HG03565 (cell line): ENCODE results near the gene VNN1.
"Not testable (repeated sequence)": the region's sequence is repeated elsewhere in the genome, so short reads cannot be mapped to it uniquely, and the experiment has no call there.

Experiments used
- ATAC-seq: cut with Tn5 transposase; IDR thresholded peaks from one replicate; pipeline ENCODE4 v1.9.1; 2021; ENCODE audit warnings: mild to moderate bottlenecking, moderate library complexity; ENCODE audit not compliant: unreplicated experiment

VNN1 gene

GRCh38 chr6:132675002-132675401 lies 38.9 kb downstream of the VNN1 start:
- ATAC-seq, result no peak

GRCh38 chr6:132673376-132674094 lies 40.3 kb downstream of the VNN1 start:
- no peak for ATAC-seq

DNA sequence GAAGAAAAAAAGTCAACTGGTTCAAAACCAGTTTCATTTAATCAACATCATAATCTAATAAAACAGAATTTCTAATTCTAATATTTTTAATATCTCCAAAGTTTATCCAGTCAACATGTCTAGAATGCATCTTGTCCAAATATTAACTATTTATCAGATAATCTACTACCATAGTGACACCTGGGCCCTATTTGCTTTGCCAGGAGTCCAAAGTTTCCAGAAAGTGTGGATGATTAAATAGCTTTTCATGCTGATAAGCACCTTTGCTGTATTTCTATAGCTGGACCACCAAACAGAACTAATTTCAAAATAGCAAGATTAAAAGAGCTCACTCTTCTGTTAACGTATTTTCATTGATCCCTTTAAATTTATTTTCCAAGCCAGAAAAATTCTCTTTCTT lies 42.6 kb downstream of the VNN1 start:
- ATAC-seq, result no peak

- no peak for ATAC-seq
Measured at GRCh38 chr6:132669690-132670291, 44.1 kb downstream of the VNN1 start.

DNA sequence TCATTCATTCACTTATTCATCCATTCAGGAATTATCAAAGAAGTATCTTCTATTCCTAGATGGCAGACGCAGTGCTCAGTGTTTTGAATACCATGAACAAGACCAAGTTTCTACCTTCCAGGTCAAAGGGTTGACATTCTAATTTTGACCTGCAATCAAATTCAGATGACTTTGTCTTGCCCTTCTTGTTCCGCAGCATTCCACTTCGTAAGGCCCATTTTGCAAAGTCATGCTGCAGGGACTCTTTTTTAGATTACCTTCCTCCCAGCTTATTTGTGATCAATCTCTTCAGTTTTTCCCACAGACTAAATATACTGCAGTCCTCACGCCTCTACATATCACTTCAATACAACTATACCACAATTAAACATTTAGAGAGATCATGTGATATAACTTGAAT lies 47.7 kb downstream of the VNN1 start:
- no peak for ATAC-seq

GRCh38 chr6:132664309-132665034 lies 49.4 kb downstream of the VNN1 start:
- no peak for ATAC-seq

DNA sequence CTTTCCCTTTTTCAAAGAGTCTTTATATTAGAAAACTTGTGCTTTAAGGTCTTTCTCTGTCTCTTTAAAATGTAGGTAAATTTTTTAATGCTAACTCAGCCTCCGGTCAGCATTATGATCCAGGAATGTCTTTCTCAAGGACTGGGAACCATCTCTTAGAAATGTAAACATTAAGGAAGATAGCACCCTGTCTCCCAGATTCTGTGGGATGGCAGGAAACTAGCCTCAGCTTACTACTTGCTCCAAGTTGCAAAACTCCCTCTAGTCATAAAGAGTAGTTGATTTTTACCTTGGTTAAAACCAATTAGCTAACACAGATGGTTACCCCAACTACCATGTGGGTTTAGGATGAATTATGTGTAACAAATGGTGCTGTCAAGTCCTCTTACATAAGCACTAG lies 50.2 kb downstream of the VNN1 start:
- ATAC-seq, result no peak

- ATAC-seq, result no peak
Measured at GRCh38 chr6:132661906-132662305, 51.9 kb downstream of the VNN1 start.

DNA sequence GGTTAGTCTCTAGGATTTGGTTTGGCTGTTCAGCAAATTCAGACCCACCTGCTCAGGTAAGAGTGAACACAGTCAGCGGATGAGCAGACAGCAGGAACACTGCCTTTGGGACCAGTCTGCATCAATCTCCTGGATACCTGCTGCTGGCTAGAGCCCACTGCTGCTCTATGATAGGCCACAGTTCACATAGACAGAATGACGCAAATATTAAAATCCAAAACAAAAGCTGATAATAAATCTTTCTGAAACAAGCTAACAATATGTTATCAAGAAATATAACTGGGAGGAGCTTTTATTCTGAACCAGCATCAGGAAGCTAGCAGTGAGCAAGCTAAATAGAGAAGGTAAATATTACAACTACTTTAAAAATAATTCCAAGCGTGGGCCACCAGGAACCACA lies 54.8 kb downstream of the VNN1 start, which contains the start of gene TAAR1:
TAAR1 (minus strand) TSS at position 101 of the 400 bp plus-strand sequence. CDS start 13,179 bp downstream, outside the sequence.
- no peak for ATAC-seq

GRCh38 chr6:132651062-132651461 lies 62.8 kb downstream of the VNN1 start:
- no peak for ATAC-seq

DNA sequence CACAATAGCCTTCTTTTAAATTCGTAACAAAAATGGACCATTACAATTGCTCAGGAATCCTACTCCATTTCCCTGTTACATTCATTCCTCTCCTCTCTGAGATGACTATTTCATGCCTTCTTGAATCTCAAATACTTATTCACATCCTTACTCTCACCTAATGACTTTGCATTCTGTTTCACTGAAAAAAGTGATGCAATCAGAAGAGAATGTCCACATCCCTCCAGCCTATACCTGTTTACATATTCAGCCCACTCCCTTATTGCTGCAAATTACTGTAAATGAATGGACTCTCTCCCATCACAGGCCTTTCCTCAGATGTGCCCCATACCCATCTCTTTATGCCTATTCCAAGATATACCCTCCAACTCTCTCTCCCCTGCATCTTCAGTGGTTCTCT lies 63.4 kb downstream of the VNN1 start:
- no peak for ATAC-seq

DNA sequence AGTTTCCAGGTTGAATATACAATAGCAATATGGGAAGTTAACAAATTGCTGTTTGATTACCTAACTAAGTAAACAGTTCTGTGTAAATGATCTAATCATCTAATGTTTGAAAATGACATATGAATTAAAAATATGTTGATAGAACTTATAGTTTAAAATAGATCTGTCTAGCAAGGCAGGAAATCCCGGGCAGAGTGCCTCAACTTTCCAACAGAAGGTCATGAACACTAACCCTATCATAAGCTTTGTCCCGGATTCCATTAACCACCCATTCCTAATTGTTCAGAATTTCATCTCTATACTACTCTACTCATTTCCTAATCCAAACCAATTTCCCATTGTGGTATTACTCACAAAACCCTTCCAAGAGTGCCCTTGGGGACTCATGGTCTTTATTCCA lies 65.0 kb downstream of the VNN1 start:
- no peak for ATAC-seq

DNA sequence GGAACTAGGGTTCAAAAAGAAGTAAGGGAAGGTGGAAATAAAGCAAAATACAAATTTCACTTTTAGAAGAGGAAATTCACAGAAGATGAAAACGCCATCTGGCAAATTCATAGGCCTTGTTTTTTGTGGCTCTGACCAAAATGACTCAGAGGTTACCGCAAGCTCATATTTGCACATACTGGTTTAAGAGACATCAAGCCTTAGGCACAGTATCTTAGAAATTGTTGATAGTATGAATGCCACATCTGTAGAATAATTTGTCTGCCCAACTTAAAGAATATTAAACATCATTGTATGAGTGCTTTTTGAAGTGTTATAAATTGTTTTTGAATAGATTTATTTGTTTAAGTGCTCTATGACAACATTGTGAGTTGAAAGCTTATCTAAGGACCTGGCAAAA lies 65.5 kb downstream of the VNN1 start:
- peak; percentile 83 for ATAC-seq

GRCh38 chr6:132643547-132643946 lies 70.3 kb downstream of the VNN1 start:
- ATAC-seq, result peak; percentile 28

DNA sequence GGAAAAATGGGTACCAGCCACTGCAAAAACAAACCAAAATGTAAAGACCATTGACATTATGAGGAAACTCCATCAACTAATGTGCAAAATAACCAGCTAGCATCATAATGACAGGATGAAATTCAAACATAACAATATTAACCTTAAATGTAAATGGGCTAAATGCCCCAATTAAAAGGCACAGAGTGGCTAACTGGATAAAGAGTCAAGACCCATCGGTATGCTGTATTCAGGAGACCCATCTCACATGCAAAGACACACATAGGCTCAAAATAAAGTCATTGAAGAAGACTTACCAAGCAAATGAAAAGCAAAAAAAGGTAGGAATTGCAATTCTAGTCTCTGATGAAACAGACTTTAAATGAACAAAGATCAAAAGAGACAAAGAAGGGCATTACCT lies 76.7 kb downstream of the VNN1 start:
- ATAC-seq, result not testable (repeated sequence)

GRCh38 chr6:132635906-132636305 lies 77.9 kb downstream of the VNN1 start:
- ATAC-seq, result not testable (repeated sequence)

DNA sequence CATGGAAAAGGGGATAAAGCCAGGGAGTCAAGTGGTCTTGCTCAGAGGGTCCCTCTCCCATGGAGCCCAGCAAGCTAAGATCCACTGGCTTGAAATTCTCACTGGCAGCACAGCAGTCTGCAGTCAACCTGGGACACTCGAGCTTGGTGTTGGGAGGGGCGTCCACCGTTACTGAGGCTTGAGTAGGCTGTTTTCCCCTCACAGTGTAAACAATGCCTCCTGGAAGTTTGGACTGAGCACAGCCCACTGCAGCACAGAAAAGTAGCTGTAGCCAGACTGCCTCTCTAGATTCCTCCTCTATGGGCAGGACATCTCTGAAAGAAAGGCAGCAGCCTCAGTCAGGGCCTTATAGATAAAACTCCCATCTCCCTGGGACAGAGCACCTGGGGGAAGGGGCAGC lies 78.6 kb downstream of the VNN1 start:
- not testable (repeated sequence) for ATAC-seq

- ATAC-seq, result no peak
Measured at GRCh38 chr6:132634796-132635195, 79.1 kb downstream of the VNN1 start.

GRCh38 chr6:132633362-132633761 lies 80.5 kb downstream of the VNN1 start:
- no peak for ATAC-seq
